HL-60/S4 (cell line): Measurements from ENCODE around the gene AIRE.
"Not testable (repeated sequence)": the region's sequence is repeated elsewhere in the genome, so short reads cannot be mapped to it uniquely, and the experiment has no call there.

Source experiments
- in situ Hi-C: fragments of 300-500 bp; cut with MboI; formaldehyde crosslinking; loops from 2 replicates; pipeline ENCODE4 v1.14.3; 2022; ENCODE audit warnings: low sequenced_read_pairs

Gene AIRE

GRCh38 chr21:44334329-44335030 is 48.8 kb downstream of the AIRE start:
- in situ Hi-C loops = no loop called here

GRCh38 chr21:44335266-44336059 is 49.8 kb downstream of the AIRE start:
- in situ Hi-C loops = no loop called here

DNA sequence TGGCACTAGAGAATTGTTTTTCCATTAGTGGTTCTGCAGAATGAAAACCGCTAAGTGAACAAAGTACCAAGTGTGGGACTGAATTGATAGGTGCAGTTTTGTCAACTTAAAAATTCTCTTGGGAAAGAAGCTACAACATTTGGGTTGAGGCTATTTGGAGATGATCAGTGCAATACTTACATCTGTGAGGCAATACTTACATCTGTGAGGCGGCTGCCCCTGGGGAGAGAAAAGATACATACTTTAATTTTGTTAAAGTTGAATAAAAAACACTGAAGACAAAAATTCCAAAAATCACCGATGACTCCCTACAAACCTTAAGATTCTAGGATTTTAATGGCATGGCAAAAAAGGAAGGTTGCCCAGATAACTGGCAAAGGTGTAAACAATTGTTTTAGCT is 51.8 kb downstream of the AIRE start:
- in situ Hi-C loops = no loop called here

DNA sequence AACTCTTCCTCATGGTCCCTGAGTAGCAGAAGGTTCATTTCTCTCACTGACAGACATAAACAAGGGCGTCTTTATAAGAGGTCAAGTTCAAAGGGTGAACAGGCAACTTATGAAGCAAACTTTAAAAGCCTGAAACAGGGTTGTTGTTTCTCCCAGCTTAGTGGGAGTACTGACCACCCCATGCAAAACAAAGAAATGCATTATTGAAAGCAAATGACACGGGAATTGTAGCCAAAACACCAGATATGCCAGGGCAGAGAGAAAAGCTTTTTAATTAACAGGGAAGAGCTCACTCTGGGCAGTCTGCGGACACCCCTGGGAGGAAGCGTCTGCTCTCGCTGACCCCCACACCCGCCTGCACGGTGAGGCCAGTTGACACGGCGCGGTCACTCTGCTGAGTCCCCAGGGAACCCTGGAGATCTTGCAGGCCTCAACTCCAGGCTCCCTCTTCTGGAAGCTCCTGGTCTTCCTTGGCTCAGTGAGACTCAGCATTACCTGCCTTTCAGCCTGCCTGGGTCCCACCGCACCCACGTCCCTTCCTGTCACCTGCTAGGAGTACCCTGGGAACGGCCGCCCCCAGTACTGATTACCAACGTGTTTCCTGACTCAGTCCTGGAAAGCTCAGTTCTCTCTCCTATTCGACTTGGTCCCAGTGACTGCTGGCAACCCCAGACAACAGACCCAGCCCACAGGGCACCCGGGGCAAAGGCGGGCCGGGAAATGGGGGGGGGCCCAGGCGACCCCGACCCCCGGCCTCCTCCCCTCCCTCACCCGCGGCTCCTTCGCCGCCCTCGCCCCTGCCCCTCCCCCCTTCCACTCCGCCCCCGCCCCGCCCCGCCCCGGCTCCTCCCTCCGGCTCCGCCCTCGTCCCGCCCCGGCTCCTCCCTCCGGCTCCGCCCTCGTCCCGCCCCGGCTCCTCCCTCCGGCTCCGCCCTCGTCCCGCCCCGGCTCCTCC is 52.5 kb downstream of the AIRE start:
- in situ Hi-C loops = no loop called here

DNA sequence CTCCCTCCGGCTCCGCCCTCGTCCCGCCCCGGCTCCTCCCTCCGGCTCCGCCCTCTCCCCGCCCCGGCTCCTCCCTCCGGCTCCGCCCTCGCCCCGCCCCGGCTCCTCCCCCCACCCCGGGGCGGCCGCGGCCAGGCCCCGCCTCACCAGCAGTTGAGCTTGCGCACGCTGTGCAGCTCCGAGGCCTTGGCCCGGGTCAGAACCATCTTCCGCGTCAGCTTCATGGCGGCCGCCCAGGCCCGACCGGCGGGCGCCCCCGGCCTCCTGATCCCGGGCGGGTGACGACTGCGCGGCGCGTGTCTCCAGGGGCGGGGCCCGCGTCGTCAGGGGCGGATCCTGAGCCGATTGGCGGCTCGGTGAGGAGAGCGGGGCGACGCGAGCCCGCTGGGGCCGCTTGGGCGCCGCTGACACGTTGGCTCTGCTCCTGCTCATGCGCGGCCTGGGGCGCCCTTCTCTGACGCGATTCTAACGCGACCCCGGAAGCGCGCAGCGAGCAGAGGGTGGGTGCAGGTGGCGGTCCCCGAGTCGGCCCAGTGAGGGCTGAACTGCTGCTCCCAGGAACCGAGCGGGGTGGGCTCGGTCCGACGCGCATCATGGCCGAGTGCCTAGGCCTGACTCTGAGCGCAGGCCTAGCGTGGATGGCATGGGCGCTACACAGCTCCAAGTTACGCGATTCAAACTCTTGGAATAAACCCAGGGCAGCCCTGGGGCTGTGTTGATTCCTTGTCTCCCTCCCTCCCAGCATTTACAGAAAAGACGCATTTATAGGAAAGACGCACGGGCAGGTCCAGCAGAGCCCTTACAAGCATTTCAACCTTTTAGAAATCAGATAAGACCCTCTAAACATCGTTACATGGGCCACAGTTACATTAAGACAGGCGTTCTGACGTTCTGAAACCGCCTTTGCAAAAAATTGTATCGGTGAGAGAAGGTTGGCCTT is 53.6 kb downstream of the AIRE start, which contains the start of gene CFAP410:
Gene CFAP410, minus strand, starts transcription at position 420 of the 940 bp plus-strand sequence. Its CDS starts 196 bp downstream, at position 224.
- in situ Hi-C loops = no loop called here

DNA sequence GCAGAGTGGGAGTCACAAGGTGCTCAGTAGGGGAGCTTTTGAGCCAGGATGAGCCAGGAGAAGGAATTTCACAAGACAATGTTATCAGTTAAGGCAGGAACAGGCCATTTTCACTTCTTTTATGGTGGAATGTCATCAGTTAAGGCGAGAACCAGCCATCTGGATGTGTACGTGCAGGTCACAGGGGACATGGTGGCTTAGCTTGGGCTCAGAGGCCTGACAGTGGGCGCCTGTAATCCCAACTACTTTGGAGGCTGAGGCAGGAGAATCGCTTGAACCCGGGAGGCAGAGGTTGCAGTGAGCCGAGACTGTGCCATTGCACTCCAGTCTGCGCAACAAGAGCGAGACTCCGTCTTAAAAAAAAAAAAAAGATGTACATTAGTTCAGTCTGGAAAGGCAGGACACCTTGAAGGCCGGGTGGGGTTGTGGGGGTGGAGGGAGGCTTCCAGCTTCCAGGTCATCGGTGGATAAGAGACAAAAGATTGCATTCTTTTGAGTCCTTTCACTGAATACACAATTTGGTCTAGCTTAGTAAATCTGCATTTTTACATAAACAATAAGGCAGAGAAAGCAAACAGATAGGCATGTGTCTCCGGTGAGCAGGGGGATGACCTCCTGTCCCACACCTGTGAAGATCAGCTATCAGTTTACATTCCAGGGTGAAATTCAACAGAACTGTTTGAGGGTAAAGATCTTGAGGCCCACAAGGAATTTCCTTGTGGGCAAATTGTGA is 56.2 kb downstream of the AIRE start:
- in situ Hi-C loops = not testable (repeated sequence)

GRCh38 chr21:44342981-44343380 is 57.3 kb downstream of the AIRE start:
- in situ Hi-C loops = not testable (repeated sequence)

DNA sequence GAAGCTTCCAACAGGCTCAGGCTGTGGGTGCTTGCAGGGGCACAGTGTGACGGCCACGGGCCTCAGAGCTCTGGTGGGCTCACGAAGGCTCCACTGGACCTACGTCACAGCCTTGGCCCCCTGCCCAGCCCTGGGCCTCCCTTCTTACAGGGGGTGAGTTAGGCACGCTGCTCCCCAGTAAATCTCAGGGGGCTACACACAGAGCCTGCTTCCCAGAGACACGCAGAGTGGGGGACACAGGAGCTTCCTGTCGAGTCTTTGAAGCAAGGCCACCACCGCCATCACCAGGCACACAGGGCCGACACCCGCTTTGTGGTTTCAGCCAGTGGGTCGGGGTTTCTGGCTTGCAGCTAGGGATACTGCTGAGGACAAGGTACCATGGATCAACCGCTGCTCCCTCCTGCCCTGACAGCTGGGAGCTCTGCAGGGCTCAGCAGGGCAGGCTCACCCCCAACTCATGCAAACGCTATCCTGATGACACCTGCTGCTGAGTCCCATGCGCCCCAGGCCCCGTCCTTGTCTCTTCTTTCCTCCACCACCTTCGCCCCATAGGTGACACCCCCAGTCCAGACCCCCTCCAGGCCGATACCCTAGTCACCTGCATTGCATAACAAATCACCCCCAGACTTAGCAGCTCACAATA is 59.0 kb downstream of the AIRE start:
- in situ Hi-C loops = no loop called here

DNA sequence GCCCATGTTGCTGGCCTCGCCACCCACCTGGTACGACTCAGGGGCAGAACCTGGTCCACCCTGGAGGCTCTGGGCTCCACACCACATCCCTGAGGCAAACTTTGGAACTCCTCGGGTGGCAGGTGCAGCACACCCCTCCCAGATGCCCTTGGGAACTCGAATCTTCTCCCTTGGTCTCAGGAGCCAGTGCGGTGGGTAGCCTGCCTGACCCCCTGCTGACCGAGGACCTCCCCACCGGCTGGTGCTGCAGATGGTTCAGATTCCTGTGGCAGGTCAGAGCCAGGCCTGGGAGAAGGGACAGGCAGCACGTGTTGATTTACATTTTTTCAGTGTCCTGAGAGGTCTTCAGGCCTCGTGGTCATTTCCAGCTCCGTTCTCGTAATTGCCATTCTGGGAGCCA is 59.8 kb downstream of the AIRE start:
- in situ Hi-C loops = no loop called here

DNA sequence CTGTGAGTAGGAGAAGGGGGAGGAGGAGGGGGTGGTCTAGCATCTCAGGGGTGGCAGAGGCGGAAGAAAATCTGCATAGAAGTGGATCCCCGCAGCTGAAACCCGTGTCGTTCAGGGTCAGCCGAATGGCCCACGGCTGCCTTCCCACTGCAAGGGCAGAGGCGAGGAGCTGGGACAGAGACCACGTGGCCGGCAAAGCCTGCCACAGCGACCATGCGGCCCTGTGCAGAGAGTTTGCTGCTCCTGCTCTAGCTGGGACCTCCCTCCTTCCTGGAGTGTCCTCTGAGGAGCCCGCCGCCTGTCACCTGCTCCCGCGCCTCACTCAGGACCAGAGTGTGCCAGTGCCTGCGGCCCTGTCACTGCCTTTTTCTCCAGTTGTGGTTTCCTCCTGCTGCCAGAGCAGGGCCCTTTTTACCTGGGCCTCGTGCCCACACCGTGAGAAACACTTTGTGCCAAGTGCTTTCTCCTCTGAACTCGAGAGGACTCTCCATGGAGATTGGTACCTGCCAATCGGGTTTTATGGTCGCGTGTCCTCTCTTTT is 62.3 kb downstream of the AIRE start:
- in situ Hi-C loops = no loop called here
